ENCODE results near the gene LRCH4. TPM values are rescaled to one million over a fixed set of nuclear protein-coding genes. Genes with fewer than 3 reads are reported as not detected.
"Not testable (repeated sequence)": the region's sequence is repeated elsewhere in the genome, so short reads cannot be mapped to it uniquely, and the experiment has no call there.

LRCH4 gene
- total and polyA plus RNA-seq, 2 donors from 2014 or later, result 23.2 to 62.9 TPM

DNA sequence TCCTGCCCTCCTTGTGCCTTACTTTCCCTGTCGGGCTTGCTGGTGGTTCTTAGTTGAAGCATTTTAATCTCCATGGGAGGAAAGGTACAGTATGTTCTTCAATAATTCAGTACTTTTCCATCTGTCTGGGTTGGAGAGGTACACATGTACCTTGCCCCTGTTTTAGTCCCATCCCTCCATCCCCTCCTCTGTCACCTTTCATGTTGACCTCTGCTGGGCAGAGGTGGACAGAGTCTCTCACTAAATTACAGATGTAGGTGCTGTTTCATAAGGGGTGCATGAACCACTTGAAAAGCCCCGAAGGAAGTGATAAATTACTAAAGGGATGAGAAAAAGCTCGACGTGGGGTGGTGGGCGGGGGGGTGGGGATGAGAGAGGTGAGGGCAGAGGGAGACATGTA lies 41.5 kb downstream of the LRCH4 start:
- TF ChIP-seq, protein P1, sequence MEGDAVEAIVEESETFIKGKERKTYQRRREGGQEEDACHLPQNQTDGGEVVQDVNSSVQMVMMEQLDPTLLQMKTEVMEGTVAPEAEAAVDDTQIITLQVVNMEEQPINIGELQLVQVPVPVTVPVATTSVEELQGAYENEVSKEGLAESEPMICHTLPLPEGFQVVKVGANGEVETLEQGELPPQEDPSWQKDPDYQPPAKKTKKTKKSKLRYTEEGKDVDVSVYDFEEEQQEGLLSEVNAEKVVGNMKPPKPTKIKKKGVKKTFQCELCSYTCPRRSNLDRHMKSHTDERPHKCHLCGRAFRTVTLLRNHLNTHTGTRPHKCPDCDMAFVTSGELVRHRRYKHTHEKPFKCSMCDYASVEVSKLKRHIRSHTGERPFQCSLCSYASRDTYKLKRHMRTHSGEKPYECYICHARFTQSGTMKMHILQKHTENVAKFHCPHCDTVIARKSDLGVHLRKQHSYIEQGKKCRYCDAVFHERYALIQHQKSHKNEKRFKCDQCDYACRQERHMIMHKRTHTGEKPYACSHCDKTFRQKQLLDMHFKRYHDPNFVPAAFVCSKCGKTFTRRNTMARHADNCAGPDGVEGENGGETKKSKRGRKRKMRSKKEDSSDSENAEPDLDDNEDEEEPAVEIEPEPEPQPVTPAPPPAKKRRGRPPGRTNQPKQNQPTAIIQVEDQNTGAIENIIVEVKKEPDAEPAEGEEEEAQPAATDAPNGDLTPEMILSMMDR (IDR thresholded peaks at IDR 0.05; ENCODE audit: borderline replicate concordance, extremely low read depth, insufficient read depth), result no peak
- H3K27me3 ChIP-seq (ENCODE audit: control insufficient read depth, insufficient read depth, low read length), result no peaks in the 10 kb centered on the region
- H3K4me3 ChIP-seq (ENCODE audit: low read length in 3 of 3), result no peak overlapping the region
- DNase-seq (no peak), FAIRE-seq (no peak)
- peak overlapping the region; percentile 79 to 92 for H3K27ac ChIP-seq (ENCODE audit: low read depth in 2 of 2, low read length in 2 of 2)
- no peak overlapping the region for H3K9ac ChIP-seq (ENCODE audit: low read length in 3 of 3)
- peaks cover 7 to 40% (median 39%) of the 10 kb centered on the region in 3 donors for H3K4me1 ChIP-seq (ENCODE audit: control insufficient read depth in 2 of 3, insufficient read depth in 2 of 3, low read depth in 1 of 3, low read length in 3 of 3)
- no peaks in the 10 kb centered on the region for H3K9me3 ChIP-seq (ENCODE audit: control insufficient read depth in 2 of 3, insufficient read depth in 1 of 3, low read length in 3 of 3)
- intact Hi-C loops (cut with DNase I), result no loop called here
- H3K36me3 ChIP-seq (ENCODE audit: control insufficient read depth in 2 of 3, insufficient read depth in 3 of 3, low read length in 3 of 3), result no peaks in the 10 kb centered on the region

DNA sequence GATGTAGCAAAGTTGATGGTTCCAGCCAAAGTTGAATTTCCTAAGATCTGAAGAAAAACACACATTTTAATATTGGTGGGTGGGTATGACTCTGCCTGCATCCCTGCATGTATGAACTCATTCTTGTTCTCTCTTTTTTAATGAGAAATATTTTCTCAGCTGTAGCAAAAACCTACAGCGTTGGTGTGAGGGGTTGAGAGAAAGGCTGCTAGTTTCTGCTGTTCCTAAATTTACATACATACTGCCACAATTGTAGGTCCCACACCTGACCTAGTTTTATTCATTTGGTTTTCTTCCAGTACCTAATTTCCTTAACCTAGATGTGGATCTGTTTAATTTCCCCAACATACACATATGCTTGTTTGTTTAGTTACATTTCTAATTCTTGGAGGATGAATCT lies 42.3 kb downstream of the LRCH4 start:
- no peaks in the 10 kb centered on the region for H3K27me3 ChIP-seq (ENCODE audit: control insufficient read depth, insufficient read depth, low read length)
- TF ChIP-seq, protein P1 (IDR thresholded peaks at IDR 0.05; ENCODE audit: borderline replicate concordance, extremely low read depth, insufficient read depth), result no peak
- no peaks in the 10 kb centered on the region for H3K36me3 ChIP-seq (ENCODE audit: control insufficient read depth in 2 of 3, insufficient read depth in 3 of 3, low read length in 3 of 3)
- FAIRE-seq, result no peak
- peak overlapping the region in 1 of 2 donors; percentile 92 for H3K27ac ChIP-seq (ENCODE audit: low read depth in 2 of 2, low read length in 2 of 2)
- peaks cover 7 to 38% (median 38%) of the 10 kb centered on the region in 3 donors for H3K4me1 ChIP-seq (ENCODE audit: control insufficient read depth in 2 of 3, insufficient read depth in 2 of 3, low read depth in 1 of 3, low read length in 3 of 3)
- peak overlapping the region in 1 of 3 donors; percentile 23 for H3K9ac ChIP-seq (ENCODE audit: low read length in 3 of 3)
- DNase-seq, result no peak
- intact Hi-C loops (cut with DNase I), result no loop called here
- H3K9me3 ChIP-seq (ENCODE audit: control insufficient read depth in 2 of 3, insufficient read depth in 1 of 3, low read length in 3 of 3), result no peaks in the 10 kb centered on the region
- no peak overlapping the region for H3K4me3 ChIP-seq (ENCODE audit: low read length in 3 of 3)

DNA sequence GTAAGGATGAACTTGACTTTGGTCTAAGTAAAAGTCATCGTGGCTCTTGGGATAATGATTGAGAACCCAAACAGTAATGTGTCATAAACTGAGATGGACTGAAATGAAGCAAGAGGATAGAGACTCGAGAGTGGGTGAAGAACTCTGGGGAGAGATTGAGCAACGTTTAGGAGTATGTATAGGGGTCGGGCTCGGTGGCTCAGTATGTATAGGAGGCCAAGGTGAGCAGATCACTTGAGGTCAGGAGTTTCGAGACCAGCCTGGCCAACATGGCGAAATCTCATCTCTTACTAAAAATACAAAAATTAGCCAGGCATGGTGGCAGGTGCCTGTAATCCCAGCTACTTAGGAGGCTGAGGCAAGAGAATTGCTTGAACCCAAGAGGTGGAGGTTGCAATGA lies 44.6 kb downstream of the LRCH4 start:
- DNase-seq; H3K9me3 ChIP-seq (ENCODE audit: control insufficient read depth in 2 of 3, insufficient read depth in 1 of 3, low read length in 3 of 3); H3K9ac ChIP-seq (ENCODE audit: low read length in 3 of 3); H3K27ac ChIP-seq (ENCODE audit: low read depth in 2 of 2, low read length in 2 of 2); H3K36me3 ChIP-seq (ENCODE audit: control insufficient read depth in 2 of 3, insufficient read depth in 3 of 3, low read length in 3 of 3); intact Hi-C loops (cut with DNase I); FAIRE-seq; H3K4me3 ChIP-seq (ENCODE audit: low read length in 3 of 3); H3K27me3 ChIP-seq (ENCODE audit: control insufficient read depth, insufficient read depth, low read length): not testable (repeated sequence)
- H3K4me1 ChIP-seq (ENCODE audit: control insufficient read depth in 2 of 3, insufficient read depth in 2 of 3, low read depth in 1 of 3, low read length in 3 of 3), result peaks cover 4 to 22% (median 18%) of the 10 kb centered on the region in 3 donors

DNA sequence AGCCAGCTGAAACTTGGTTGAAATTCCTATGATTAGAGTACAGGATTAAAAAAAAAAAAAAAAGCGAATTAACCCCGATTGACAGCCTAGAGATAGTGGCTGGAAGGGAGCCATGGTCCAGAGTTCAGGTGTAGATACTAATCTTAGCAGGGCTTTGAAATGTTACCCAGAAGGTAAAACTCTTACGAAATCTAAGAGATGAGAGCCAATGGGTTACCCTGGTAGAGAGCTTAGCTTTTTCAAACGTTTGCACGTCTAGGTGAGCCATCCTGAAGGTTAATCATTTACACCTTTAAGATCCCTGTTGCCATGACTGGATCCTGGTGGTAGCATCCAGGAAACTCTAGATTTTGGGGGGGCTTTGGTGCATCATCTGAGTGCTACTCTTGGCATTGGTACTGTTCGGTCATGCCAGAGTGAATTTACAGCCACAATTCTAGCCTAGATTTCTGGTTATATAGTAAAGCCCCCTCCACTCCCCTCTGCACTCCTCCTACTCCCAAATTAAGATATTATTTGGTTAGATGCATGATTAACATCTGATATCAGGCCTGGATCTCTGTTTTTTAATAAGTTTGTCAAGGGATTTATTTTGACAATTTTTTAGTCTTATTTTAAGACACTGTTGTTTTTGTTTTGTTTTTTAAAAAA lies 45.7 kb downstream of the LRCH4 start:
- Histone ChIP-seq H3K27ac (ENCODE audit: low read depth in 2 of 2, low read length in 2 of 2) (no peak overlapping the region), H3K27me3 (ENCODE audit: control insufficient read depth, insufficient read depth, low read length) (no peaks in the 10 kb centered on the region), H3K9me3 (ENCODE audit: control insufficient read depth in 2 of 3, insufficient read depth in 1 of 3, low read length in 3 of 3) (no peaks in the 10 kb centered on the region), H3K36me3 (ENCODE audit: control insufficient read depth in 2 of 3, insufficient read depth in 3 of 3, low read length in 3 of 3) (no peaks in the 10 kb centered on the region), H3K4me1 (ENCODE audit: control insufficient read depth in 2 of 3, insufficient read depth in 2 of 3, low read depth in 1 of 3, low read length in 3 of 3) (peaks cover 0 to 14% (median 8%) of the 10 kb centered on the region in 3 donors), H3K4me3 (ENCODE audit: low read length in 3 of 3) (peak overlapping the region; percentile 41 to 73 (median 60)), H3K9ac (ENCODE audit: low read length in 3 of 3) (peak overlapping the region in 1 of 3 donors; percentile 53)
- intact Hi-C loops (cut with DNase I), result no loop called here
- TF ChIP-seq, protein P1 (IDR thresholded peaks at IDR 0.05; ENCODE audit: borderline replicate concordance, extremely low read depth, insufficient read depth), result no peak
- FAIRE-seq, result no peak
- DNase-seq, result no peak

All from kidney (tissue), 14 donors.